ENCODE measurements around the gene MATN4.

DNA sequence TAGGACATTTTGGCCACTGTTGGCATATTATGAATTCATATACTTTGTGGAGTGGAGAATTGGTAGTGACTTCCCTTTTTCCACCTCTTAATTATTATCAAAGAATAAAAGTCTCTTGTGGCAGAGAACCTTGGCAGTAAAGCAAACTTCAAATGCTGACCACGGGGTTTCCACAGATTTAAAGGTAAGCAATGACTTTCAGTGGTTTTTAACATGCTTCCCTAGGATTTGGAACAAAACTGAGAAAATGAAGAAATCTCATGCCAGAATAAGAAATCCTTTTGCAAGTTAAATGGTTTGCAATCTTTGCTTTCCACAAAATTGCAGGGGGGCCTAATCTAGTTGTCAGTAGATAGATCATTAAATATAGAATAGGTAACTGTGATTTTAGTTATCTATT is 42.1 kb upstream of the MATN4 start:
- TF ChIP-seq, protein P1, sequence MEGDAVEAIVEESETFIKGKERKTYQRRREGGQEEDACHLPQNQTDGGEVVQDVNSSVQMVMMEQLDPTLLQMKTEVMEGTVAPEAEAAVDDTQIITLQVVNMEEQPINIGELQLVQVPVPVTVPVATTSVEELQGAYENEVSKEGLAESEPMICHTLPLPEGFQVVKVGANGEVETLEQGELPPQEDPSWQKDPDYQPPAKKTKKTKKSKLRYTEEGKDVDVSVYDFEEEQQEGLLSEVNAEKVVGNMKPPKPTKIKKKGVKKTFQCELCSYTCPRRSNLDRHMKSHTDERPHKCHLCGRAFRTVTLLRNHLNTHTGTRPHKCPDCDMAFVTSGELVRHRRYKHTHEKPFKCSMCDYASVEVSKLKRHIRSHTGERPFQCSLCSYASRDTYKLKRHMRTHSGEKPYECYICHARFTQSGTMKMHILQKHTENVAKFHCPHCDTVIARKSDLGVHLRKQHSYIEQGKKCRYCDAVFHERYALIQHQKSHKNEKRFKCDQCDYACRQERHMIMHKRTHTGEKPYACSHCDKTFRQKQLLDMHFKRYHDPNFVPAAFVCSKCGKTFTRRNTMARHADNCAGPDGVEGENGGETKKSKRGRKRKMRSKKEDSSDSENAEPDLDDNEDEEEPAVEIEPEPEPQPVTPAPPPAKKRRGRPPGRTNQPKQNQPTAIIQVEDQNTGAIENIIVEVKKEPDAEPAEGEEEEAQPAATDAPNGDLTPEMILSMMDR (IDR thresholded peaks at IDR 0.05) = no peak
- no peak for TF ChIP-seq POLR2A (IDR thresholded peaks at IDR 0.05)

Data from uterus (tissue), 2 donors.